ENCODE results near the gene ALX4. TPM values are rescaled to one million over a fixed set of nuclear protein-coding genes. Genes with fewer than 3 reads are reported as not detected.

ALX4 gene
- total and polyA plus RNA-seq, 2 donors (not counting 1 experiment from before 2014, with no cell fraction given) = not detected

DNA sequence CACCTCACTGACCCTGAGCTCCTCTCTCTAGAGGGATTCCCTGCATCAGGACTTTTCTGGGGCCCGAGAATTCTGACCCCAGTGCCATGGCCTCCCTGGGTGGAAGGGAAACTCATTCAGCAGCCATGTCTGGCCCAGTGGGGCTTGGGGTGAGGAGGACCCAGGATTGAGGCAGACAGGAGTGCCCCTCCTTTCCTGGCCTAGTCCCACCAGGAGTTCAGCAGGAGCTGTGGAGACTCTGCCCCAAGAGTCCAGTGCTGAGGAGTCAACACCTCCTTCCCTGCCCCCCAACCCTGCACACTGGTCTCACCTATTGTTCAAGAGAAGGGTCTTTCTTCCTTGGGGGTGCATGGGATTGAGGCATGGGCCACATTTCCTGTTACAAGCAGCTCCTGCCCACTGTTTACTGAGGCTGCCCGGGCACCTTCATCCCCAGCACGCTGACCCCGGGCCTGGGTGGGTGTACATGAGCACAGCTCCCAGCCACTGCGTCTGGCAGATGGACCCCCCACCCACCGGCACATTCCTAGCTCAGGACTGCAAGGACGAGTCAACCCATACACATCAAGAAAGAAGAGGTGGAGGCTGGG lies 33.9 kb downstream of the ALX4 start:
- peaks cover 0 to 3% (median 0%) of the 10 kb centered on the region in 4 experiments for H3K27me3 ChIP-seq (replicated peaks in 1 of 4; ENCODE audit: control extremely low read depth in 1 of 4, control insufficient read depth in 3 of 4, insufficient read depth in 4 of 4, low read length in 3 of 4)
- no peak for DNase-seq
- H3K27me3 Mint-ChIP-seq = peaks cover 17% of the 10 kb centered on the region
- no peak overlapping the region for H3K9ac ChIP-seq (ENCODE audit: low read length)
- TF ChIP-seq, protein P1, sequence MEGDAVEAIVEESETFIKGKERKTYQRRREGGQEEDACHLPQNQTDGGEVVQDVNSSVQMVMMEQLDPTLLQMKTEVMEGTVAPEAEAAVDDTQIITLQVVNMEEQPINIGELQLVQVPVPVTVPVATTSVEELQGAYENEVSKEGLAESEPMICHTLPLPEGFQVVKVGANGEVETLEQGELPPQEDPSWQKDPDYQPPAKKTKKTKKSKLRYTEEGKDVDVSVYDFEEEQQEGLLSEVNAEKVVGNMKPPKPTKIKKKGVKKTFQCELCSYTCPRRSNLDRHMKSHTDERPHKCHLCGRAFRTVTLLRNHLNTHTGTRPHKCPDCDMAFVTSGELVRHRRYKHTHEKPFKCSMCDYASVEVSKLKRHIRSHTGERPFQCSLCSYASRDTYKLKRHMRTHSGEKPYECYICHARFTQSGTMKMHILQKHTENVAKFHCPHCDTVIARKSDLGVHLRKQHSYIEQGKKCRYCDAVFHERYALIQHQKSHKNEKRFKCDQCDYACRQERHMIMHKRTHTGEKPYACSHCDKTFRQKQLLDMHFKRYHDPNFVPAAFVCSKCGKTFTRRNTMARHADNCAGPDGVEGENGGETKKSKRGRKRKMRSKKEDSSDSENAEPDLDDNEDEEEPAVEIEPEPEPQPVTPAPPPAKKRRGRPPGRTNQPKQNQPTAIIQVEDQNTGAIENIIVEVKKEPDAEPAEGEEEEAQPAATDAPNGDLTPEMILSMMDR (IDR thresholded peaks at IDR 0.05) = no peak
- TF ChIP-seq EZH2 (IDR thresholded peaks at IDR 0.05; ENCODE audit: borderline replicate concordance, insufficient read depth, low read depth, low read length, poor library complexity, severe bottlenecking) = no peak
- H4K20me1 ChIP-seq (ENCODE audit: control insufficient read depth, insufficient read depth, low read length, poor library complexity, severe bottlenecking) = no peaks in the 10 kb centered on the region
- no peak overlapping the region for H3K27ac ChIP-seq (ENCODE audit: low read length in 2 of 2)
- H3K4me2 ChIP-seq (replicated peaks; ENCODE audit: low read depth, low read length, poor library complexity, severe bottlenecking) = no peak overlapping the region
- H3K4me1 ChIP-seq (ENCODE audit: control insufficient read depth in 2 of 2, insufficient read depth in 2 of 2, low read length in 2 of 2) = no peaks in the 10 kb centered on the region
- H3K9me3 Mint-ChIP-seq (ENCODE audit: insufficient read depth) = no peaks in the 10 kb centered on the region
- intact Hi-C loops (cut with micrococcal nuclease) = no loop called here
- H3K4me3 ChIP-seq (ENCODE audit: control extremely low read depth in 1 of 5, extremely low read depth in 1 of 5, insufficient read depth in 1 of 5, low read depth in 2 of 5, low read length in 4 of 5) = no peak overlapping the region
- H2AFZ ChIP-seq (ENCODE audit: insufficient read depth, low read depth, low read length, poor library complexity, severe bottlenecking) = no peak overlapping the region
- H3K36me3 ChIP-seq (replicated peaks in 1 of 2; ENCODE audit: control extremely low read depth in 1 of 2, control insufficient read depth in 1 of 2, extremely low read depth in 1 of 2, insufficient read depth in 2 of 2, low read length in 1 of 2) = no peaks in the 10 kb centered on the region
- no peak for ATAC-seq (ENCODE audit: low read depth)
- 91% methylated on average over 3 of the region's 7 CpGs for WGBS (ENCODE audit: insufficient coverage)
- peaks cover 0 to 3% (median 0%) of the 10 kb centered on the region in 3 donors for H3K9me3 ChIP-seq (ENCODE audit: control extremely low read depth in 1 of 3, control insufficient read depth in 2 of 3, insufficient read depth in 1 of 3, low read length in 2 of 3)
- H3K4me1 Mint-ChIP-seq = no peaks in the 10 kb centered on the region
- H3K27ac Mint-ChIP-seq = no peak overlapping the region
- ChIA-PET POLR2A (no interaction called here), CTCF (interaction anchor here (1.0 kb wide), 1 partner anchor 11 kb away, joined by 3 read pairs; no protein-coding TSS in a partner anchor)
- no peaks in the 10 kb centered on the region for H3K79me2 ChIP-seq (ENCODE audit: control insufficient read depth, insufficient read depth, low read length)
- no peak overlapping the region for H3K4me3 Mint-ChIP-seq

DNA sequence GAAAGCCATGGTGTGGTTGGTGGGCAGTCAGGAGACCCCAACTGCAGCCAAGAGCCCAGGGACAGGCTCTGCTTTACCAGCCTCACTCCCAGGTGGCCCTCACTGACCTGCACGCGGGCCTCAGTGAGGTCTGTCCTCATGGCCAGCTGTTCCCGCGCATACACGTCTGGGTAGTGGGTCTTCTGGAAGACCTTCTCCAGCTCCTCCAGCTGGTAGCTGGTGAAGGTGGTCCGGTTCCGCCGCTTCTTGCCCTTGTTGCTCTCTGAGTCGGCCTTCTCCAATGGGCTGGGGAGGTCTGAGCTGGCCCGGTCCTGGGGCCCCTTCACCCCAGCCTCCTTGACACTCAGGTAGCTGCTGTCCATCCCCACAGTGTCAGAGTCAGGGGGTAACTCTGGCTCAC lies 34.7 kb downstream of the ALX4 start:
- Mint-ChIP-seq H3K4me3 (no peak overlapping the region), H3K9me3 (ENCODE audit: insufficient read depth) (no peaks in the 10 kb centered on the region), H3K27me3 (peaks cover 17% of the 10 kb centered on the region), H3K27ac (no peak overlapping the region), H3K4me1 (no peaks in the 10 kb centered on the region)
- intact Hi-C loops (cut with micrococcal nuclease) = no loop called here
- H3K4me3 ChIP-seq (ENCODE audit: control extremely low read depth in 1 of 5, extremely low read depth in 1 of 5, insufficient read depth in 1 of 5, low read depth in 2 of 5, low read length in 4 of 5) = no peak overlapping the region
- peaks cover 0 to 3% (median 0%) of the 10 kb centered on the region in 4 experiments for H3K27me3 ChIP-seq (replicated peaks in 1 of 4; ENCODE audit: control extremely low read depth in 1 of 4, control insufficient read depth in 3 of 4, insufficient read depth in 4 of 4, low read length in 3 of 4)
- TF ChIP-seq, protein P1 (IDR thresholded peaks at IDR 0.05) = no peak
- no peak for TF ChIP-seq EZH2 (IDR thresholded peaks at IDR 0.05; ENCODE audit: borderline replicate concordance, insufficient read depth, low read depth, low read length, poor library complexity, severe bottlenecking)
- H2AFZ ChIP-seq (ENCODE audit: insufficient read depth, low read depth, low read length, poor library complexity, severe bottlenecking) = no peak overlapping the region
- no peaks in the 10 kb centered on the region for H3K36me3 ChIP-seq (replicated peaks in 1 of 2; ENCODE audit: control extremely low read depth in 1 of 2, control insufficient read depth in 1 of 2, extremely low read depth in 1 of 2, insufficient read depth in 2 of 2, low read length in 1 of 2)
- H3K79me2 ChIP-seq (ENCODE audit: control insufficient read depth, insufficient read depth, low read length) = no peaks in the 10 kb centered on the region
- H3K4me2 ChIP-seq (replicated peaks; ENCODE audit: low read depth, low read length, poor library complexity, severe bottlenecking) = no peak overlapping the region
- H3K9ac ChIP-seq (ENCODE audit: low read length) = no peak overlapping the region
- H3K27ac ChIP-seq (ENCODE audit: low read length in 2 of 2) = no peak overlapping the region
- H3K9me3 ChIP-seq (ENCODE audit: control extremely low read depth in 1 of 3, control insufficient read depth in 2 of 3, insufficient read depth in 1 of 3, low read length in 2 of 3) = peaks cover 0 to 3% (median 0%) of the 10 kb centered on the region in 3 donors
- H3K4me1 ChIP-seq (ENCODE audit: control insufficient read depth in 2 of 2, insufficient read depth in 2 of 2, low read length in 2 of 2) = no peaks in the 10 kb centered on the region
- DNase-seq = no peak
- ChIA-PET POLR2A (no interaction called here), CTCF (interaction anchor here (1.0 kb wide), 1 partner anchor 12 kb away, joined by 3 read pairs; no protein-coding TSS in a partner anchor)
- 85% methylated on average over 8 of the region's 10 CpGs for WGBS (ENCODE audit: insufficient coverage)
- no peaks in the 10 kb centered on the region for H4K20me1 ChIP-seq (ENCODE audit: control insufficient read depth, insufficient read depth, low read length, poor library complexity, severe bottlenecking)
- ATAC-seq (ENCODE audit: low read depth) = no peak
